HG03378 (cell line): ENCODE data around the gene OTOF.
"Not testable (repeated sequence)": the region's sequence is repeated elsewhere in the genome, so short reads cannot be mapped to it uniquely, and the experiment has no call there.

Source experiments
- ATAC-seq: cut with Tn5 transposase; IDR thresholded peaks from one replicate; pipeline ENCODE4 v1.9.1; 2021; ENCODE audit warnings: mild to moderate bottlenecking, moderate library complexity; ENCODE audit not compliant: unreplicated experiment

The OTOF gene

DNA sequence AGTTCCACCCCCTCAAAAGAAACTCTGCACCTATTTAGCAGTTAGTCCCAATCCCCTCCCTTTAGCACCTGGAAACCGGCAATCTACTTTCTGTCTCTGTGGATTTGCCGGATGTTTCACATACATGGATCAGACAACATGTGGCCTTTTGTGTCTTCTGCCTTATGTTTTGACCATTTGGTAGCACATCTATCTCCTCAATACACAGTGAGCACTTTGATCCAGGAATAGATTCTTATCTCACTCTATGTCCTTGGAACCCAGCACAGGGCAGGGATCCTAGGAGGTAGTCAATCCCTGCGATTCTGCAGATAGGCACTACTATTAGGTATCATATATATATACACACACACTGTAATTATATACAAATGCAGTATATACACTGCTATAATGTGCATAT is 3.8 kb upstream of the OTOF start:
- no peak for ATAC-seq

DNA sequence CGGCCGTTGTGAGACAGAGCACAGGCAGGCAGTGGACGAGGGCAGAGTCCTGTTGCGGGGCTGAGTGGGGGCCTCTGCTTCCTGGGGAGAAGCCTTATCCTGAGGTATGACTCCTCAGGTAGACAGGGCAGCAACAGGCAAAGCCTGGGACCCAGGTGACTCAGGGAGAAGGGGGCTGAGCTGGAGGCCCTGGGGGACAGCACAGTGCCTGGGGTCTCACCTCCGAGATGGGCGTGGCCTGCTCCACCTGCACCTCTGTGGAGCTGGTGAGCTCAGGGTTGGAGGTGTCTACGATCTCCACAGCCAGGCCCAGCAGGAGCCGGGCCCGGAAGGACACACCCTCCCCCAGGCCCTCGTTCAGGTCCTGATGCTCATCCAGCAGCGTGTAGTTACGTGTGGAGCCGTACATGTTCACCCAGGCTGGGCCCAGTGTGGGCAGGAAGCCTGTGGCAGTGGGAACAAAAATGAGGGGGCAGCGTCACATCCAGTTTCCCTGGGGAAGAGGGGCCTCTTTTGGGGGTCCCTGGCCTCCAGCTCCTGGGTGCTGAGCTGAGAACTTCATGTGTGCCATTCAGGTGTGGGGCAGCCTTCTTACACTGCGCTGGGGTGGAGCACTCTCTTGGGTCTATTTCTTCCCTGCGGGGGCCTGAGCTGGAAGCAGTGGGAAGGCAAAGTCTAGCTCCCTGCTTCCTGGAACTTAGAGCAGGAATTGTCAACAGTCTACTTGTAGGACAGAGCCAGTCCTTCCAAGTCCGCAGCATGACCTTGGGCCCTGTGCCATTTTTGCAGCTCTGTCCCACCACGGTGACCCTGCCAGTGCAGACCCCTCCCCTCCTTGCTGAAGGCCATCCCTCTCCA is 2.9 kb upstream of the OTOF start:
- no peak for ATAC-seq

DNA sequence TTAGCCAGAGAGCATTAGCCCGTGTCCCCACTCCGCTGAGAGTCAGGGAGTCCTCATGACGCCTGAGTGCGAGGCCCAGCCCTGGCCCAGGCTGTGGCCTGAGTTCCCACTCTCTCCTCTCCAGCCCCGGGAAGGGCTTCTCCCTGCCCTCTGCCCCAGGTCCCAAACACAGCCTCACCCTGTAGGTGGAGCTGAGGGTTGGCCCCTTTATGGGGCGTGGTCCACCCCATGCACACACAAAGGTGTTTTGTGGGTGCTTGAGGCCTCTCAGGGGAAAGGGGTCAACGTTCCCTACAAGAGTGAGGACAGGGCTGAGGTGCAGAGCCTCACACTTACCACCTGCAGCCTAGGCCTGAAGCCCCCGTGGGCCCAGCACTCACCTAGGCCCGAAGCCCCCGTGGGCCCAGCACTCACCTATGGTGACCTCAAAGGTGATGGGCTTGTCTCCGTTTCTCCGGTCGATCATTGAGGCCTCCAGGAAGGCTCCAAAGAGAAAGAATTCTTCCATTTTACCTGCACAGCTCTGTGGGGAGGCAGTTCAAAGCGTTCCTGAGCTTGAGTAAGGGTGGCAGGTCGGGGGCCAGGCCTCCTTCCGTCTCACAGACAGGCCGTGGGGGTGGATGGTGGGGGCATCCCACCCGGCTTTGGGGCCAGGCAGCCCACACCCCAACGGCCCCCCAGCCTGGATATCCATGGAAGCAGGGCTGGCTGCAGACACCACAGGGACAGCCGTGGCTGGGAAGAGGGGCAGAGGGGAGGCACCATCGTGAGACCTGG is 2.1 kb upstream of the OTOF start:
- no peak for ATAC-seq

DNA sequence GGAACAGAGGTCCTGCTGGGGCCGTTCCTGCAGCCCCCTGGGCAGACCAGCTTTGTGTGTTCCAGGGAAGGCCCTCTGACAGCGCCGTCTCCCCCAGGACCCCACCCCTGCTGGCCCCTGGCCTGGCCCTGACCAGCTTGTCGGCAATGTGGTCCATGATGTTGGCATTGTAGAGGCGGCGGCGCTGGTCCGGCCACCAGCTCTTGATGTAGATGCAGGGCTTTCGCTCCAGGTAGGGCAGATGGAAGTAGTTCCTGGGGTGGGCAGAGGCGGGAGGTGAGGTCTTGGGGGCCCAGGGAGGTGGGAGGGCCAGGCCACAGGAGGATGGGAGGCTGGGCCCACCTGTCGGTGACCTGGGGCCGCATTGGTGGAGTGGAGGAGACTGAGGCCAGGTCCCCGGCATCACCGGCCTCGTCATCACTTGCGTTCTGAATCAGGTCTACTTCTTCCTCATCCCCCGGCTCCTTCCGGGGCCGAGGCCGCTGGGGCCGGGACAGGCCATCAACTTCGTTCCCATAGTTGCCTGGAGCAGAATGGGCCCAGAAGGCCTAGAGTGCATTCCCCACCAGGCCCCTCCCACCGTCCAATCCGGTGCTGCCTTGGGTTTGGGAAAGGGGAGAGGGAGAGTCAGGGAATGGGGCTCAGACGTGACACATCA is 1.3 kb upstream of the OTOF start:
- no peak for ATAC-seq

DNA sequence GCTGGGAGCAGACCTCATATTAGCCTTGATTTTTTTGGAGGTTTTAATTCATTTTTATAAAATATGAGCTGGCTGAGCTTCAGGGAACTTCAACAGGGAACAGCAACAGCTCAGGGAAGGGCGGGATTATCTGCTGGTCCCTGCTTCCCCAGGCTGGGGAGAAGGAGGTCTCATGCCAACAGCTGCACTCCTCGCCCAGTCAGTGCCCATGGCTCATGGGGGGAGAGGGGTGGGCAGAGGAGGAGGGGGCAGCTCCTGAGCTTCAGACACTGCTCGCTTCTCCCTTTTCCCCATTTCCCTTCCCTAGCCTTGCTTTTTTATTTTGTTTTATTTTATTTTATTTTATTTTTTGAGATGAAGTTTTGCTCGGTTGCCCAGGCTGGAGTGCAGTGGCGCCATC is 442 bp upstream of the OTOF start:
- no peak for ATAC-seq

DNA sequence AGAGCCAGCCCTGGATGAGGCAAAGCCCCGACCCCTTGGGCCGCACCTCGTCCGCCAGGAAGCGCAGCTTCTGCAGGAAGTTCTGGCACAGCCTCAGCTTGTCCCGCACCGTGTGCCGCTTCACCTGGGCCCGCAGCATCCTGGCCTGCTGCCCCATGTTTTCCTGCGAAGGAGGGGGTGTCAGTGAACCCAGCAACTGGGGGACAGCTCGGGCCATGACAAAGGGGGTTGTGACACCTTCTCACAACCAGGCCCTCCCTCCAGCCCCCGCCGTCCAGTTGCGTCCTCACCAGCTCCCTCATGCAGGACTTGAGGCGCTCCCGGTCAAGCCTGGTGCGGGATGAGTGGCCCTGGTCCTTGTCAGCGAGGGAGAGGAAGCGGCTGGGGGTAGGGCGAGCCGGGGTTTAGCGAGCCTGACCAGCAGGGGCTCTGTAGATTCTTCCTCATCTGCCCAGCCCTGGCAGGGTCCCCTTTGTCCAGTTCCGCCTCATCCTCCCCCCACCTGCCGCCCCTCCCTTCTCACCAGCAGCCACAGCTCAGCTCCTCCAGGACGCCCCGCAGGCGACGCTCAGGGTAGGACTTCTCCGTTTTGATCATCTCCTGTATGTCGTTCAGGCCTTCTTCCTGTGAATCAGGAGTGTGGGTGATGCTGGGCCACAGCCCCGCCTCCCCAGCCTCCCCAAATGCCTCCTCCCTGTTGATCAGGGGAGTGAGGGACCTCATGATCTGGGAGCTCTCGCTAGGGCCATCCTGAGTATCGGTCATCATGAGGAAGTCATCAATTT is 606 bp downstream of the OTOF start:
- no peak for ATAC-seq

DNA sequence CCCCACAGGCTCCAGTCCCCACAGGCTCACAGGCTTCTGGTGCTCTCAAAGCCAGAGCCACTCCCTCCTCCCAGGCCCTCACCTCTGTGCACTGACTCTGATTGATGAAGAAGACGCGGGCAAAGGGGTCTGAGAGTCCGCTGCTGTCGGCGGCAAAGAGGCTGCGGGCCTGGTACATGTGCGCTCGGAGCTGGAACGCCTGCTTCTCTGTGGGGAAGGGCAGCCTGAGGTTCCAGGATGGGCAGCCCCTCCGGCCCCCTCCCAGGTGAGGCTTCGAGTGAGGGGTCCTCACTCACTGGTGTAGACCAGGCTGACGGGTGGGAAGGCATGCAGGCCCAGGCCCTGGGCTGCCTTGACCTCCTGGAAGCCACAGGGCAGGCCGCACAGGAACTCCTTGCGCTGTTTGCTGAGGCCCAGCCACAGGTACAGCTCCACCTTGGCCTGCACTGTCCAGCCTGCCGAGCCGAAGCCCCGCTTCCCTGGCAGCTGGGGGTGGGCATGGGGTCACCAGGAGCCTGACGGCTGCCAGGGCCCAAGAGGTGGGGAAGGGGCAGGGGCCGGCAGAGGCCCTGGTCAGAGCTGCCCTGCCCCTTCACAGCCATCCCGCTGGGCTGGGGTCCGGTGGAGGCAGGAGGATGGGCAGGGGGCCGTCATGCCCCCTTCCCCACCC is 2.0 kb downstream of the OTOF start:
- ATAC-seq = no peak

DNA sequence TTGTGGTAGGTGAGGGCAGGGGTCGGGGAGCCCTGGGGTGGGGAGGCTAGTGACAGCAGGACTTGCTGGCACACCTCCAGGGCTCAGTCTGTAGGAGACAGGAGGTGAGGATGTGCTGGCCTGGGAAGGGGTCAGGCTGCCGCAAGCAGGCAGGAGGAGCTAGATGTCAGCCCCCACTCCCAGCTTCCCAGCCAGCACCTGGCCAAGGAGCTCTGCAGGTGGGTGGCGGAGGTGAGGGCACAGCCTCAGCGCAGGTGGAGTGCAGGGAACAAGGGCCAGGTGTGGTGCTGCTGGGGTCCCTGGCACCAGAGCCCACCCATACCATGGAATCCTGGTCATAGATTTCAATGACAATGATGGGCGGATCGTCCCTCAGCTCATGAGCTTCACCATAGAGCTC is 2.9 kb downstream of the OTOF start:
- ATAC-seq = no peak

DNA sequence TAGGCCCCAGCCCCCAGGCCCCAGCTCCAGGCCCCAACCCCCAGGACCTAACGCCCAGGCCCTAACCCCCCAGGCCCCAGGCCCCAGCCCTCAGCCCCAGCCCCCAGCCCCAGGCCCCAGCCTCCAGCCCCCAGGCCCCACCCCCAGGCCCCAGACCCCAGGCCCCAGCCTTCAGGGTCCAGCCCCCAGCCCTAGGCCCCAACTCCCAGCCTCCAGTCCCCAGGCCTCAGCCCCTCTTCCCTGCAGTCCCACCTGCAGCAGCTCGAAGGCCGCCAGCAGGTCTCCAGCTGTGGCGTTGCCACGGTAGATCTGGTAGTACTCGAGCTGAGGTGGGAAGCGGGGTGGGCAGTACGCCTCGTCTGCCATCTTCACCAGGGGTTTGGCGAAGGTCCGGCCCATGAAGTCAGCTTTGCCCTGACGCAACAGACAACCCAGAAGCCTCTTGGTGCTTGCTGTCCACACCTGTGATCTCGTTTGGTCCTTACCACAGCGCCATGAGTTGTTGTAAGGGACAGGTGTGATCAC is 3.6 kb downstream of the OTOF start:
- ATAC-seq = no peak

DNA sequence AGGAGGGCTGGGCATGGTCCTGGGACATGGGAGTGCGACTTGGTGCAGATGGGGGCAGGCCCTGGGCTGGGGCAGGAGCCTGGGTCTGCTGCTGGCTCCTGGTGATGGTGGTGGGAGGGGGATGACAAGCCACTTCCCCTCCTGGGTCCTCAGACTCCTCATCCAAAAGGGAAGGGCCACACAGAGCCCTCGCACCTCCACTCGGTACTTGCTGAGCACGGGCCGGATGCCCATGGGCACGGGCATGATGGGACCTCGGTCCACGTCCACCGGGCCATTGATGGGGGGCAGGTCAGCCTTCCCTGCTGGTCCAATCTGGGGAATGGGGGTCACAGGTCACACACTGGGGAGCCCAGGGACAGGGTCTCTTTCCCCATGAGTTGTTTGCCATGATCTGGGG is 4.1 kb downstream of the OTOF start:
- ATAC-seq = no peak

DNA sequence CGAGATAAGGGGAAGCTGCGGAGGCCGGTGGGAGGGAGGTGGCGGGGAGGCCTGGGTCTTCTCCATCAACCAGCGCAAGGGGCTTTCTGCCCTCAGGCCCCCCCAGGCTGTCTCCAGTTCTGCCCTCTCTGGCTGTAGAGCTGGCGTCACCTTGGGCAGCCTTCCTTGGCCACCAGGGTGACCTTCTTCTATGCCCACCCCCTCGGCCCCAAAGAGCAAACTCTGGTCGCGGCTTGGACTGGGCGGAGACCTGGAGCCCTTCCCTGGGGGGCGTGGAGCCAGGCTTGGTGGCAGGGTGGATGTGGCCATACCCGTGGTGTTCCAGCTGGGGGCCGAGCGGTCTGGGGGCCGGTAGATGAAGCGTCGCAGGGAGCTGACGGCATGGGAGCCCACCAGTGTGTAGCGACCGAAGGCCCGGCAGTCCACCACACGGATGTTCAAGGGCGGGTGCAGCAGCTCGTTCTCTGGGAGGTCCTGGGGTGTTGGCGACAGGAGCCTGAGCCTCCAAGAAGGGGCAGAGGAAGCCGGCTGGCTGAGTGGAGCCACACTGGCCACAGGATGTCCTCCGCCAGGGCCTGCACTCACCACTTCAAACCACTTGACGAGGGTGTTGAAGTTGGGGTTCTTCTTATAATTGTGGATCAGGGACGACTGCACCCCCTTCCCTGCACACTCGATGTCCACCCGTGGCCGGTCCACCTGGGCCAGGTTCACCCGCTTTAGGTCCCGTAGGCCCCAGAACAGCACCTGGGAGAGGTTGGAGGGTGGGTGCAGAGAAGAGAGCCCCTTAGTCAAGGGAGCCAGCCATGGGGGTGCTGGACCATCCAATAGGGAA is 4.9 kb downstream of the OTOF start:
- no peak for ATAC-seq

DNA sequence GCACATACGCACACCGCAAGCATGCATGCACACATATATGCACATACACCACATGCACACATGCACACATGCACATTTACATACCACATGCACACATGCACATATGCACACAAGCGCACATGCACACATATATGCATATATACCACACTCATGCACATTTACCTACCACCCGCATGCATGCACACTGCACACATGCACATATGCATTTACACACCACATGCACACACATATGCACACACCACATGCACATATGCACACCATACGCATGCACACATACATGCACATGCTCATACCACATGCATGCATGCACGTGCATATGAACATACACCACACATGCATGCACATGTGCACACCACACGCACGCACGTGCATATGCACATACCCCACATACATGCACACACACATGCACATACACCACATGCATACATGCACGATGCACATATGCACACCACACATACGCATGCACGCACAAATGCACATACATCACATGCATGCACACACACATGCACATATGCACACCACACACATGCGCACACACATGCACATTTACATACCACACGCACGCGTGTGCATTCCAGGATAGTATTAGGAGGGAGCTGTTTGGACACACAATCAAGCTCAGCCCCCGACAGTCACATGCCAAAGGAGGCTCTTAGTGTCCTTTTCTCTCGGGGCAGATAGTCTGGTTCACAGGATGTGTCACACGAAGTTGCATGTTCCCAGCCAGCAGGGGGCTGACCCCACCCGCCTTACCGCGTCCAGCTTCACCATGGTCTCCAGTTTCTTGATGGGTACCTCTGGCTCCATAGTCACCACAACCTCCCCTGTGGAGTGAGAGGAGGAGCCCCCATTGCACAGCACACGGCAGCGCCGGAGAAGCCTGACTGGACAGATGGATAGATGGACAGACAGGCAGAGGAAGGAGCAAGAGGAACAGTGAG is 5.9 kb downstream of the OTOF start:
- no peak for ATAC-seq

DNA sequence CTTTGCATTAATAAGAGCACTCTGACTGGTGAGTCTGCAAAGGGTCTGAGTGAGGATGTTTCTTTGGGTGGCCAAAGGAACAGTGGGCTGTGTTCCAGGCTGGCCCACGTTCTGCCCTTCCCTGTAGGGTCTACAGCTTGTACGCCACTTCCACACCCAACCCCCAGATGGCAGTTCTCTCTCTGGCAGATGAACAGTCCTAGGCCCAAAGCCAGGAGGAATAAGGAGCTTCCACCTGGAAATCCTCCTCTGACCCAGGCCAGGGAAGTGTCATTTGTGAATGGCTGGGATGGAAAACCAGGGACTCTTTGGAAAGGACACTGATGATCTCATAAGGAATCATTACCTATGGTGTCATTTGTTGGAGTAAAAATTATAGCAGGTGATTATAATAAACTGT is 6.6 kb downstream of the OTOF start:
- no peak for ATAC-seq

DNA sequence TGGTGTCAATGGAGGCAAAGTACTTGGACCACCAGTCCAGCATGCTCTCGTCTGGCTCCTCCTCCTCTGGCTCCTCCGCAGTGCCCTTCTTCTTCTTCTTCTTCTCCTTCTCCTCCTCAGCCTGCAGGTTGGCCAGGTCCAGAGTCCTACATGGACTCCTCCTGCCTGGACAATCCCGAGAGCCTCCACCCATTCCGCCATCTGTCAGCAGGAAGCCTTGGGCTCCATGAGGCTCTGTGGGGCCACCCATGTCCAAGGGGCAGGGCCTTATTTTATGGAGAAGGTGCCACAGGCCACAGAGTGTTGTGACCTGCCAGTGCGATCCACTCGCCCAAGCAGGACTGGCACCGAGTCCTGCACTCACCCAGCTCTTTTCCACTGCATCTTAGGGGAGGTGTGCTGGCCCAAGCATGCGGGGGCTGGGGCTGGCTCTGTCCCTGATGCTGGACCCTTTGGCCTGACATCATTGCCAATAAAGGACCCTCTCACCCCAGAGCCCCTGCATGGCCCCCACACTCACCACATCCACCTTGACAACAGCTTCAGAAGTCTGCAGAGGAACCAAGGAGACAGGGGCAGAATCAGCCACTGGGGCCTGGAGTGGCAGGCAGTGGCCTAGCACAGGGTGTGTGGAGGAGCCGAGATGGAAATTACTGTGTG is 7.2 kb downstream of the OTOF start:
- no peak for ATAC-seq

DNA sequence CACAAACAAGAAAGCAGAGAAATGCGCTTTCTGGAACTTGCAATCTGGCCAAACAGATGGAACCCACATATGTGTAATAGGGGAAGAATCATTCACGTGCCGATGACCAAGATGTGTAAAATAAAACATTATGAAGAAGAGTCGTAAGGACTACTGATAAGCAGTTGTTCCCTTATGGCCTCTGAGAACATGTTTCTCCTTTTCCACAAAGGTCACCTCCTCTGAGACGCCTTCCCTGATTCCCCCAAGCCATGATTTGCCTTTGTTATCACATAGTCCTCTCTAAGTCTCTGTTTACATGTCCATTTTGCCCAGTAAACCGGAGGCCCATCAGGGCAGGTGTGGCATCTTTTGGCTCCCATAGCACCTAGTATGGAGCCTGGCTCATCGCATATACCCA is 8.0 kb downstream of the OTOF start:
- ATAC-seq = no peak

DNA sequence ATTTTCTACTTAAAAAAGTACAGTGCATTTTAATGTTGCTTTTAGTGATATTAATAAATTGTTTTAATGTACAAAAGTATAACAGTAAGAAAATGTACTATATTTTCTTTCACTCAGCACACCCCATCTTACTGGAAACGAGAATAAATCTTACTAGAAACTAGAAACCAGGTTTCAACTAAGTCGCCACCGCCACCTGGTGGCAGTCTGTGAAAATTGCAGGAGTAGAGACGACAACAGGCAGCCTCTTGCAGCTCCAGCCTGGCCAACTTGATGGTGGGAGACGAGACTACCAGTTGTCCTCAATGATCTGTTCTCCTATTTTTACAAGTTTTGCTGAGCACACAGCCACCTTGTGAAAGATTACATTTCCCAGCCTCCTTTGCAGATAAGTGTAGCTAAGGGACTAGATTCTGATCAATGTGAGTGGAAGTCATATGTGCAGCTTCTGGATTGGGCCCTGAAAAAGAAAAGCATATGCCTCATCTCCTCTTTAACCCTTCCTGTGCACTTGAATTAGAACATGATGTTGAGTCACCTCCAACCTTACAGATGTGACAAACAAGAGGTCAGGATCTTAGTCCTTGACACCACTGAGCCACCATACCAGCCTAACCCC is 8.7 kb downstream of the OTOF start:
- ATAC-seq = no peak

DNA sequence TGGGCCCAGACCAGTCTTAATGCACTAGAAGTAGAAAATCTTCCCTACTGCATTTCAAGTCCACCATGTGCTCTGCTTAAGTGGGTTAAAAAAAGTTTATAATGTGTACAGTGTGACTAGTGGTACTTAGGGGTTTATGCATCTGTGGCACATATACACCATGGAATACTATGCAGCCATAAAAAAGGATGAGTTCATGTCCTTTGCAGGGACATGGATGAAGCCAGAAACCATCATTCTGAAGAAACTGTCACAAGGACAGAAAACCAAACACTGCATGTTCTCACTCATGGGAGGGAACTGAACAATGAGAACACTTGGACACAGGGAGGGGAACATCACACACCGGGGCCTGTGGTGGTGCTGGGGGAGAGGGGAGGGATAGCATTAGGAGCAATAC is 9.4 kb downstream of the OTOF start:
- not testable (repeated sequence) for ATAC-seq
